HEK293T (cell line): ENCODE results near the gene MEF2B.
A peak's percentile ranks its signal among the peaks of the same experiment; 100 is the strongest.

Experiments used
- CTCF ChIA-PET: fragments of 350-600 bp; formaldehyde crosslinking; extraction: SDS; loops from one replicate; lab custom pipeline; 2021; ENCODE audit warnings: antibody characterized with exemption, inconsistent platforms; lab: Yijun Ruan, JAX
- POLR2A ChIA-PET: fragments of 350-600 bp; formaldehyde crosslinking; extraction: SDS; loops from one replicate; lab custom pipeline; 2020; ENCODE audit warnings: antibody characterized with exemption, inconsistent platforms; lab: Yijun Ruan, JAX
- DNase-seq: peaks from one replicate; pipeline ENCODE4 v3.0.0; 2012; ENCODE audit warnings: mixed read lengths; ENCODE audit errors: extremely low spot score
- ARNT ChIP-seq: fragments of 450-650 bp; IDR thresholded peaks from 2 replicates; pipeline ENCODE4 v1.6.1; 2017; ENCODE audit warnings: mild to moderate bottlenecking
- BHLHE40 ChIP-seq: fragments of 450-650 bp; IDR thresholded peaks from 2 replicates; pipeline ENCODE4 v1.6.1; 2016; ENCODE audit warnings: mild to moderate bottlenecking, moderate library complexity, borderline replicate concordance
- CTBP1 ChIP-seq: fragments of 450-650 bp; IDR thresholded peaks from 2 replicates; pipeline ENCODE4 v1.6.1; 2016; ENCODE audit warnings: borderline replicate concordance
- ELF4 ChIP-seq: fragments of 450-650 bp; IDR thresholded peaks from 2 replicates; pipeline ENCODE4 v1.6.1; 2017; ENCODE audit warnings: antibody characterized with exemption
- FOXA1 ChIP-seq: fragments of 450-650 bp; IDR thresholded peaks from 2 replicates; pipeline ENCODE4 v1.6.1; 2016; ENCODE audit warnings: mild to moderate bottlenecking
- FOXK2 ChIP-seq: fragments of 450-650 bp; IDR thresholded peaks from 2 replicates; pipeline ENCODE4 v1.6.1; 2016; ENCODE audit warnings: mild to moderate bottlenecking
- FOXM1 ChIP-seq: fragments of 450-650 bp; IDR thresholded peaks from 2 replicates; pipeline ENCODE4 v1.6.1; 2017; ENCODE audit warnings: mild to moderate bottlenecking, borderline replicate concordance
- HDGF ChIP-seq: fragments of 450-650 bp; IDR thresholded peaks from 2 replicates; pipeline ENCODE4 v1.6.1; 2017; ENCODE audit warnings: antibody characterized with exemption, borderline replicate concordance
- L3MBTL2 ChIP-seq: fragments of 450-650 bp; conservative IDR thresholded peaks from 2 replicates; pipeline ENCODE4 v1.6.1; 2016; ENCODE audit warnings: mild to moderate bottlenecking
- LEF1 ChIP-seq: fragments of 450-650 bp; IDR thresholded peaks from 2 replicates; pipeline ENCODE4 v1.6.1; 2017; ENCODE audit warnings: mild to moderate bottlenecking, borderline replicate concordance
- NFRKB ChIP-seq: fragments of 450-650 bp; IDR thresholded peaks from 2 replicates; pipeline ENCODE4 v1.6.1; 2016; ENCODE audit warnings: mild to moderate bottlenecking, moderate library complexity
- SP1 ChIP-seq: fragments of 450-650 bp; IDR thresholded peaks from 2 replicates; pipeline ENCODE4 v1.6.1; 2017
- SUZ12 ChIP-seq: fragments of 450-650 bp; IDR thresholded peaks from 2 replicates; pipeline ENCODE4 v1.6.1; 2016; ENCODE audit warnings: mild to moderate bottlenecking
- TARDBP ChIP-seq: fragments of 450-650 bp; IDR thresholded peaks from 2 replicates; pipeline ENCODE4 v1.6.1; 2016
- ZNF384 ChIP-seq: fragments of 450-650 bp; IDR thresholded peaks from 2 replicates; pipeline ENCODE4 v1.6.1; 2016
- TF ChIP-seq, protein P1 (sequence below): fragments of 450-650 bp; IDR thresholded peaks from 2 replicates; pipeline ENCODE4 v1.6.1; 2016

Gene MEF2B

DNA sequence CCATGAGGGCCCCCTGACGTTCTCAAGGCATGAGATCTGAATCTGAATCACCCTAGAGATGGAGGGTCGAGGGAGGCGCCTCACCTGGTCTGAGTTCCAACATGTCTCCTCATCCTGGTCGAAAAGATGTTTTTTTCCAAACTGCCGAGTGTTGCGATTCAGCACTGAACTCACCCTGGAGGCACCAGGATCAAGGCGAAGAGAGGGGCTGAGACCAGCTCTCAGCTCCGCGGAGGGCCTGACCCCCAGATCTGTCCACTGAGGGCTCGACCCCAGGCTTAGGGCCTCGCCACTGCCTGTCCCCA is 32.6 kb upstream of the MEF2B start:
- ChIA-PET CTCF (interaction anchor here (0.9 to 1.4 kb wide), 3 partner anchors 9 to 23 kb away, joined by 3 read pairs; no protein-coding TSS in a partner anchor), POLR2A (interaction anchor here (0.8 to 3.6 kb wide), 6 partner anchors 10 to 203 kb away, joined by 3 to 46 read pairs (median 4); partner anchors contain the start of genes BORCS8, GATAD2A and RFXANK)
- no peak for DNase-seq
- TF ChIP-seq HDGF (peak; percentile 74; the same call in 1 of the 2 replicates), FOXK2 (no peak)

DNA sequence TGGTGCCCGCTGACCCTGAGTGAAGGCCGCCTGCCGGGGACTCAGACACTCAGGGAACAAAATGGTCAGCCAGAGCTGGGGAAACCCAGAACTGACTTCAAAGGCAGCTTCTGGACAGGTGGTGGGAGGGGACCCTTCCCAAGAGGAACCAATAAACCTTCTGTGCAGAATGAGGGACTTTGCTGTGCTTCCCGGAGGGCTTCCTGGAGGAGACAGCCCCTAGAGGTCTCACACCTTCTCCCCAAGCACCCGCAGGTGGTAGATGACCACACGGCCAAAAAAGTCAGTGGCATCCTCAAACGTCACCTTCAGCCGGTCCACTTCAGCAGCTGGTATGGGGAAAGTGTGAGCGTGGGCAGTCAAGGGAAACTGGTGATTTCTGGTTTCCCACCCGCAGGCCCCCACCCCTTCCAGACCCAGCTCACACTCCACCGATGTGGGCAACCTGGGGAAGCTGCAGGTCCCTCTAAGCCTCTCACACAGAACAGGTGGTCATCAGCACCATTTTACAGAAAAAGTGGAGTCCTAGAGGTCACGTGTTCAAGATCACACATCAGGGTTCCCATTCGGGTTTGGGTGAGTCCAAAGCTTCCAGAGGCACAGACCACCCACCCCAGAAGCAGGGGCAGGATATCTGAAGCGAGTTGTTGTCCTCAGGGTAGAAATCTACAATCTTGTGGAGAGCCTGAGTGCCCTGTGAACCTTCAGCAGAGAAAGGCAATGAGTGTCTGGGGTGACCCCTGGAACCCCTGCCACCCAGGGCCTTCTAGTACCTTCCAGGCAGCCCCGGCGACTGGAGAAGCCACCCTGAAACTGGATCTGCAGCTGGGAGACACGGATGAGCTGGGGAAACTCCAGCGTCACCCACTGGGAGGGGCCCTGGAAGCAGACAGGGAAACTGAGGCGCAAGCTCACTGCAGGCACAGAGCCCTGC is 31.9 kb upstream of the MEF2B start:
- no peak for TF ChIP-seq ELF4
- TF ChIP-seq ARNT, result no peak
- TF ChIP-seq TARDBP, result no peak
- no peak for TF ChIP-seq HDGF
- TF ChIP-seq FOXK2, result no peak
- TF ChIP-seq CTBP1, result no peak
- TF ChIP-seq, protein P1, sequence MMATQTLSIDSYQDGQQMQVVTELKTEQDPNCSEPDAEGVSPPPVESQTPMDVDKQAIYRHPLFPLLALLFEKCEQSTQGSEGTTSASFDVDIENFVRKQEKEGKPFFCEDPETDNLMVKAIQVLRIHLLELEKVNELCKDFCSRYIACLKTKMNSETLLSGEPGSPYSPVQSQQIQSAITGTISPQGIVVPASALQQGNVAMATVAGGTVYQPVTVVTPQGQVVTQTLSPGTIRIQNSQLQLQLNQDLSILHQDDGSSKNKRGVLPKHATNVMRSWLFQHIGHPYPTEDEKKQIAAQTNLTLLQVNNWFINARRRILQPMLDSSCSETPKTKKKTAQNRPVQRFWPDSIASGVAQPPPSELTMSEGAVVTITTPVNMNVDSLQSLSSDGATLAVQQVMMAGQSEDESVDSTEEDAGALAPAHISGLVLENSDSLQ, result no peak
- no peak for TF ChIP-seq LEF1
- no peak for TF ChIP-seq SUZ12
- TF ChIP-seq BHLHE40, result no peak
- no peak for TF ChIP-seq L3MBTL2
- no peak for TF ChIP-seq FOXA1
- no peak for DNase-seq
- ChIA-PET POLR2A (interaction anchor here (0.9 to 3.6 kb wide), 4 partner anchors 9 to 33 kb away, joined by 3 to 46 read pairs (median 6); partner anchors contain the start of genes BORCS8 and RFXANK), CTCF (interaction anchor here (0.9 to 1.0 kb wide), 2 partner anchors 14 to 16 kb away, joined by 3 read pairs; no protein-coding TSS in a partner anchor)

DNA sequence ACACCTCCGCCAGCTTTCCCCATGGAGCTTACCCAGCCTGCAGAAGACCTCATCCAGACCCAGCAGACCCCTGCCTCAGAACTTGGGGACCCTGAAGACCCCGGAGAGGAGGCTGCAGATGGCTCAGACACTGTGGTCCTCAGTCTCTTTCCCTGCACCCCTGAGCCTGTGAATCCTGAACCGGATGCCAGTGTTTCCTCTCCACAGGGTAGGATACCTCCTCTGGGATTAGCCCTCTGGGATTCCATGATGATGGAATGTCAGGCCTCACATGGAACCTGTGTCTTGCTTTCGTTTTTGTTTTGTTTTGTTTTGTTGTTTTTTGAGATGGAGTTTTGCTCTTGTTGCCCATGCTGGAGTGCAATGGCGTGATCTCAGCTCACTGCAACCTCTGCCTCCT is 23.9 kb upstream of the MEF2B start:
- CTCF ChIA-PET, result interaction anchor here (0.9 kb wide), 1 partner anchor 9 kb away, joined by 3 read pairs; the partner anchor contains the start of gene NR2C2AP
- POLR2A ChIA-PET, result interaction anchor here (0.6 to 4.9 kb wide), 2 partner anchors 8 to 301 kb away, joined by 3 to 46 read pairs; partner anchors contain the start of gene NR2C2AP
- TF ChIP-seq SP1, result no peak
- TF ChIP-seq ELF4, result no peak
- TF ChIP-seq, protein P1, result no peak
- TF ChIP-seq FOXM1, result no peak
- no peak for TF ChIP-seq ZNF384
- TF ChIP-seq TARDBP, result no peak
- no peak for TF ChIP-seq FOXA1
- TF ChIP-seq L3MBTL2, result no peak
- TF ChIP-seq NFRKB, result no peak
- TF ChIP-seq FOXK2, result no peak
- no peak for TF ChIP-seq ARNT
- TF ChIP-seq CTBP1, result no peak
- DNase-seq, result no peak

DNA sequence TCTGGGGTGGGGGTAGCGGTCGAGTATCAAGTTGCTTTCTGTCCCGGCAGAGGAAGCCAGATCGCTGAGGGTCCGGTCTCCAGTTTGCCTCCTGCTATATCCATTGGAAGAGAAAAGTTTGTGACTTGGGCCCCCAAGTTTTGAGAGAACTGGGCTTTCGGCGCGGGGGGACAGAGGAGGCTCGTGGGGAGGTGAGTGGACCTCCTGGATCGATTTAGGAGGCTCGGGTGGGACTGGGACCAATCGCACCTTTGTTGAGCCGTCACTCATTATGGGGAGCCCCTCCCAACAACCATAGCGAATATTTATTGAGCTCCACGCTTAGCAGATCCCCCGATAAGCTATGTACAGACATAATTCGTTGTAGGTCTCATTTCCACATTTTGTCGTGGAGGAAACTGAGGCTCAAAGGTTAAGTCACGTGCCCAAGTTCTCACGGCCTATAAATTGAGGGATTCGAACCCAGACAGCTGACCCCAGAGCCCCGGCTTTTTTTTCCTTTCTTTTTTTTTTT is 22.9 kb upstream of the MEF2B start:
- ChIA-PET POLR2A (interaction anchor here (0.6 to 4.9 kb wide), 4 partner anchors 9 to 585 kb away, joined by 3 to 46 read pairs (median 3); partner anchors contain the start of genes COPE, DDX49 and NR2C2AP), CTCF (interaction anchor here (0.9 to 1.2 kb wide), 3 partner anchors 10 to 180 kb away, joined by 3 read pairs; partner anchors contain the start of gene NR2C2AP)
- TF ChIP-seq TARDBP (no peak), ZNF384 (peak; percentile 77), ELF4 (no peak)
- TF ChIP-seq, protein P1, result peak; percentile 72
- DNase-seq, result no peak

DNA sequence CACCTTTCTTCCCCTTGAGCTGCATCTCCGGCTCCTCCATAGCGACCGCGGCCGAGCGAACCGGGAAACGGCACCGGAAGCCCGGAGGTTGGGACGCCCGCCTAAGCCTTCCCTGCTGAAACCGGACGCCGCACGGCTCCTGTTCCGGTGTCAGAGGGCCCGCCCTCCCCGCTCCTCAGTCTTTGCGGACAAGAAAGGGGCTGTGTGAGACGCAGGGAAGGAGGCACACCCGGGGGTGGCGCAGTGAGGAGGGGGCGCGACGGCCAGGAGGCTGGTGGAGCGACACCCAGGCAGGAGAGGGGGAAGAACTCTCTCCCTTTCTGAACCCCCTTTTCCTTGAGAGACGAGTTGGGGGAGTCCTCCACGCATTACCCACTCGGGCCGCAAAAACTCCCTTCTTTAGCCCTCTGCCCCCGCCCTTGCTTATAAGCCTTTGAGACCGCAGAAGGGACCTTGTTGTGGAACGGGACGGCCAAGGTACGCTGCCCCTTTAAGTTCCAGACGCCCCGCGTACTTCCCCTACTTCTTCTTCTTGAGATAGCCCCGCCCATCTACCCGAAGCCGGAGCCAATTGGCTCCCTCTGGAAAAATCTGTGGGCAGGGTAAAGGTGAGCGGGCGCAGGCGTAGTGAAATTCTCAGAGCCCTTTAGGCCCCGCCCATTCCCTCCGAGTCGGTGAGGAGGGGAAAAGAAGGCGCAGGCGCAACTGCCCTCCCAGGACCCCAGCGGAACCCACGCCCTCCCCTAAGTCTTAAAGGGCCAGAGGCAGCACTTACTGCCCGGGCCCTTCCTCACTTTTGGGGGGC is 22.2 kb upstream of the MEF2B start, which contains the start of the genes BORCS8 and RFXANK:
Gene BORCS8 (minus strand): TSS at position 75 of the 805 bp plus-strand sequence. CDS start 35 bp downstream, at position 40.
Gene RFXANK (plus strand): TSS at position 181 of the 805 bp plus-strand sequence. CDS start 1,689 bp downstream, outside the sequence.
- ChIA-PET CTCF (interaction anchor here (0.5 to 2.0 kb wide), 4 partner anchors 13 to 181 kb away, joined by 3 to 11 read pairs (median 3); no protein-coding TSS in a partner anchor), POLR2A (interaction anchor here (0.6 to 4.9 kb wide), 5 partner anchors 10 to 273 kb away, joined by 3 to 46 read pairs (median 3); partner anchors contain the start of genes COPE, DDX49 and NR2C2AP)
- DNase-seq, result peak; percentile 95
- TF ChIP-seq, protein P1, result peak; percentile 16; the same call in 1 of the 2 replicates
- TF ChIP-seq ARNT, result peak; percentile 61; the same call in 1 of the 2 replicates
- no peak; the same call in 1 of the 2 replicates for TF ChIP-seq TARDBP
- TF ChIP-seq HDGF, result 0 out of 2 replicates have a peak, but pooled peaks have one; percentile 11
- peak; percentile 79; the same call in 1 of the 2 replicates for TF ChIP-seq CTBP1
- TF ChIP-seq BHLHE40, result no peak
- no peak for TF ChIP-seq SP1
- TF ChIP-seq ELF4, result peak; percentile 66
- no peak for TF ChIP-seq FOXK2
- peak; percentile 62; the same call in 1 of the 2 replicates for TF ChIP-seq LEF1
- TF ChIP-seq L3MBTL2, result 0 out of 2 replicates have a peak, but pooled peaks have one; percentile 13
- no peak for TF ChIP-seq SUZ12
- no peak for TF ChIP-seq NFRKB
- no peak for TF ChIP-seq FOXA1
- TF ChIP-seq ZNF384, result no peak
- peak; percentile 88 for TF ChIP-seq FOXM1
